ENCODE data around the gene TEKT3.

DNA sequence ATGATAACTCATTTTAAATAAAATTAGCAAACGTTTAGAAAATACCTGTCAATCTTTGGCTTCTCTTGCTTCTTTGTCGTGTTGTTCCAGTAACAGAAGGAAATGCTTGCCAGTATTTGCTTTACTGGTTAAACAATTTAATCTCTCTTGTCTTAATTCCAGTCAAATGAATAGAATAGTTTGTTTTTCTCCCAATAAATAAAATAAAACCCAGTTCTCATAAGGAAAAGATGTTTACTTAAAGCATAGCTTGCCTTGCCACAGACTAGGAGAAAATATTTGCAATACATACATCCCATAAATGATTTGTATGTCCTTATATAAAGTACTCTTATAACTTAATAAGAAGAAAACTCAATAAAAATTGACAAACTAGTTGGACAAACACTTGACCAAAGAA lies 43.9 kb upstream of the TEKT3 start:
- TF ChIP-seq, protein P1, sequence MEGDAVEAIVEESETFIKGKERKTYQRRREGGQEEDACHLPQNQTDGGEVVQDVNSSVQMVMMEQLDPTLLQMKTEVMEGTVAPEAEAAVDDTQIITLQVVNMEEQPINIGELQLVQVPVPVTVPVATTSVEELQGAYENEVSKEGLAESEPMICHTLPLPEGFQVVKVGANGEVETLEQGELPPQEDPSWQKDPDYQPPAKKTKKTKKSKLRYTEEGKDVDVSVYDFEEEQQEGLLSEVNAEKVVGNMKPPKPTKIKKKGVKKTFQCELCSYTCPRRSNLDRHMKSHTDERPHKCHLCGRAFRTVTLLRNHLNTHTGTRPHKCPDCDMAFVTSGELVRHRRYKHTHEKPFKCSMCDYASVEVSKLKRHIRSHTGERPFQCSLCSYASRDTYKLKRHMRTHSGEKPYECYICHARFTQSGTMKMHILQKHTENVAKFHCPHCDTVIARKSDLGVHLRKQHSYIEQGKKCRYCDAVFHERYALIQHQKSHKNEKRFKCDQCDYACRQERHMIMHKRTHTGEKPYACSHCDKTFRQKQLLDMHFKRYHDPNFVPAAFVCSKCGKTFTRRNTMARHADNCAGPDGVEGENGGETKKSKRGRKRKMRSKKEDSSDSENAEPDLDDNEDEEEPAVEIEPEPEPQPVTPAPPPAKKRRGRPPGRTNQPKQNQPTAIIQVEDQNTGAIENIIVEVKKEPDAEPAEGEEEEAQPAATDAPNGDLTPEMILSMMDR (IDR thresholded peaks at IDR 0.05), result no peak
- TF ChIP-seq POLR2AphosphoS5 (IDR thresholded peaks at IDR 0.05) (no peak), EP300 (IDR thresholded peaks at IDR 0.05) (no peak), POLR2A (IDR thresholded peaks at IDR 0.05) (no peak)
